HEK293 (cell line): ENCODE measurements around the gene EIF4EBP2.

Source experiments
- BCL6B ChIP-seq: fragments of 450-650 bp; formaldehyde crosslinking; IDR thresholded peaks from 2 replicates; pipeline ENCODE4 v1.5.1; 2017; ENCODE audit warnings: missing biosample characterization, missing genetic modification characterization
- EGR2 ChIP-seq: fragments of 450-650 bp; formaldehyde crosslinking; IDR thresholded peaks from 2 replicates; pipeline ENCODE4 v1.5.1; 2016; ENCODE audit warnings: low read depth, missing biosample characterization, missing genetic modification characterization
- KLF1 ChIP-seq: fragments of 450-650 bp; formaldehyde crosslinking; IDR thresholded peaks from 2 replicates; pipeline ENCODE4 v1.5.1; 2016; ENCODE audit warnings: missing biosample characterization, missing genetic modification characterization
- KLF7 ChIP-seq: fragments of 450-650 bp; formaldehyde crosslinking; IDR thresholded peaks from 2 replicates; pipeline ENCODE4 v1.5.1; 2016; ENCODE audit warnings: missing biosample characterization, missing genetic modification characterization, borderline replicate concordance
- MZF1 ChIP-seq: fragments of 450-650 bp; formaldehyde crosslinking; IDR thresholded peaks from 2 replicates; pipeline ENCODE4 v1.5.1; 2017; ENCODE audit warnings: missing biosample characterization, missing genetic modification characterization, borderline replicate concordance
- PRDM1 ChIP-seq: fragments of 450-650 bp; formaldehyde crosslinking; IDR thresholded peaks from 2 replicates; pipeline ENCODE4; 2016; ENCODE audit warnings: missing biosample characterization, missing genetic modification characterization
- TRIM28 ChIP-seq: IDR thresholded peaks from 2 replicates; pipeline ENCODE4 v1.6.1; 2011; ENCODE audit warnings: low read length, control low read depth, borderline replicate concordance
- ZBTB20 ChIP-seq: fragments of 450-650 bp; formaldehyde crosslinking; IDR thresholded peaks from 2 replicates; pipeline ENCODE4 v1.5.1; 2016; ENCODE audit warnings: missing biosample characterization, missing genetic modification characterization
- ZBTB21 ChIP-seq: fragments of 450-650 bp; formaldehyde crosslinking; IDR thresholded peaks from 2 replicates; pipeline ENCODE4 v1.5.1; 2017; ENCODE audit warnings: missing biosample characterization, missing genetic modification characterization
- ZBTB7A ChIP-seq: fragments of 450-650 bp; formaldehyde crosslinking; IDR thresholded peaks from 2 replicates; pipeline ENCODE4 v1.5.1; 2016; ENCODE audit warnings: low read depth, missing biosample characterization, missing genetic modification characterization
- ZNF112 ChIP-seq: fragments of 450-650 bp; formaldehyde crosslinking; IDR thresholded peaks from 2 replicates; pipeline ENCODE4 v1.5.0; 2017; ENCODE audit warnings: missing biosample characterization, missing genetic modification characterization
- ZNF138 ChIP-seq: fragments of 450-650 bp; formaldehyde crosslinking; IDR thresholded peaks from 2 replicates; pipeline ENCODE4 v1.5.1; 2016; ENCODE audit warnings: missing biosample characterization, missing genetic modification characterization, borderline replicate concordance
- ZNF140 ChIP-seq: fragments of 450-650 bp; formaldehyde crosslinking; IDR thresholded peaks from 2 replicates; pipeline ENCODE4 v1.5.1; 2016; ENCODE audit warnings: missing biosample characterization, missing genetic modification characterization
- ZNF202 ChIP-seq: fragments of 450-650 bp; formaldehyde crosslinking; IDR thresholded peaks from 2 replicates; pipeline ENCODE4 v1.5.1; 2016; ENCODE audit warnings: missing biosample characterization, missing genetic modification characterization, borderline replicate concordance
- ZNF214 ChIP-seq: fragments of 450-650 bp; formaldehyde crosslinking; IDR thresholded peaks from 2 replicates; pipeline ENCODE4 v1.5.1; 2017; ENCODE audit warnings: missing biosample characterization, mild to moderate bottlenecking, missing genetic modification characterization, borderline replicate concordance
- ZNF223 ChIP-seq: fragments of 450-650 bp; formaldehyde crosslinking; IDR thresholded peaks from 2 replicates; pipeline ENCODE4 v1.5.1; 2016; ENCODE audit warnings: missing biosample characterization, missing genetic modification characterization
- ZNF302 ChIP-seq: fragments of 450-650 bp; formaldehyde crosslinking; IDR thresholded peaks from 2 replicates; pipeline ENCODE4 v1.5.1; 2016; ENCODE audit warnings: missing biosample characterization, missing genetic modification characterization, low read depth
- ZNF341 ChIP-seq: fragments of 450-650 bp; formaldehyde crosslinking; IDR thresholded peaks from 2 replicates; pipeline ENCODE4; 2016; ENCODE audit warnings: low read depth, missing biosample characterization, missing genetic modification characterization
- ZNF366 ChIP-seq: fragments of 450-650 bp; formaldehyde crosslinking; conservative IDR thresholded peaks from 2 replicates; pipeline ENCODE4 v1.5.1; 2016; ENCODE audit warnings: missing biosample characterization, missing genetic modification characterization
- ZNF426 ChIP-seq: fragments of 450-650 bp; formaldehyde crosslinking; IDR thresholded peaks from 2 replicates; pipeline ENCODE4 v1.5.1; 2017; ENCODE audit warnings: missing biosample characterization, missing genetic modification characterization, mild to moderate bottlenecking, inconsistent platforms, moderate library complexity
- ZNF449 ChIP-seq: fragments of 450-650 bp; formaldehyde crosslinking; IDR thresholded peaks from 2 replicates; pipeline ENCODE4 v1.5.1; 2017; ENCODE audit warnings: missing biosample characterization, mild to moderate bottlenecking, missing genetic modification characterization, moderate library complexity
- ZNF488 ChIP-seq: fragments of 450-650 bp; formaldehyde crosslinking; IDR thresholded peaks from 2 replicates; pipeline ENCODE4 v1.5.1; 2016; ENCODE audit warnings: missing biosample characterization, missing genetic modification characterization
- ZNF510 ChIP-seq: fragments of 450-650 bp; formaldehyde crosslinking; IDR thresholded peaks from 2 replicates; pipeline ENCODE4 v1.5.1; 2018; ENCODE audit warnings: mild to moderate bottlenecking, missing genetic modification characterization, missing biosample characterization; ENCODE audit not compliant: insufficient replicate concordance
- ZNF560 ChIP-seq: fragments of 450-650 bp; formaldehyde crosslinking; IDR thresholded peaks from 2 replicates; pipeline ENCODE4 v1.5.1; 2017; ENCODE audit warnings: missing biosample characterization, missing genetic modification characterization, borderline replicate concordance
- ZNF621 ChIP-seq: fragments of 450-650 bp; formaldehyde crosslinking; IDR thresholded peaks from 2 replicates; pipeline ENCODE4 v1.5.1; 2017; ENCODE audit warnings: missing biosample characterization, missing genetic modification characterization
- ZNF624 ChIP-seq: fragments of 450-650 bp; formaldehyde crosslinking; IDR thresholded peaks from 2 replicates; pipeline ENCODE4 v1.5.1; 2017; ENCODE audit warnings: missing biosample characterization, missing genetic modification characterization
- ZNF629 ChIP-seq: fragments of 450-650 bp; formaldehyde crosslinking; IDR thresholded peaks from 2 replicates; pipeline ENCODE4 v1.5.1; 2017; ENCODE audit warnings: missing biosample characterization, missing genetic modification characterization
- ZNF670 ChIP-seq: fragments of 450-650 bp; formaldehyde crosslinking; IDR thresholded peaks from 2 replicates; pipeline ENCODE4 v1.5.1; 2016; ENCODE audit warnings: missing biosample characterization, missing genetic modification characterization, low read depth
- ZNF692 ChIP-seq: fragments of 450-650 bp; formaldehyde crosslinking; IDR thresholded peaks from 2 replicates; pipeline ENCODE4 v1.5.1; 2016; ENCODE audit warnings: missing biosample characterization, missing genetic modification characterization
- ZNF776 ChIP-seq: fragments of 450-650 bp; formaldehyde crosslinking; IDR thresholded peaks from 2 replicates; pipeline ENCODE4 v1.5.0; 2017; ENCODE audit warnings: missing biosample characterization, missing genetic modification characterization, borderline replicate concordance
- ZNF785 ChIP-seq: fragments of 450-650 bp; formaldehyde crosslinking; IDR thresholded peaks from 2 replicates; pipeline ENCODE4 v1.5.1; 2016; ENCODE audit warnings: missing biosample characterization, missing genetic modification characterization
- ZNF837 ChIP-seq: fragments of 450-650 bp; formaldehyde crosslinking; IDR thresholded peaks from 2 replicates; pipeline ENCODE4 v1.5.1; 2016; ENCODE audit warnings: missing biosample characterization, missing genetic modification characterization
- TF ChIP-seq, protein P1 (sequence below): fragments of 450-650 bp; formaldehyde crosslinking; IDR thresholded peaks from 2 replicates; pipeline ENCODE4 v1.5.1; 2016; ENCODE audit warnings: missing biosample characterization, missing genetic modification characterization

Gene EIF4EBP2

DNA sequence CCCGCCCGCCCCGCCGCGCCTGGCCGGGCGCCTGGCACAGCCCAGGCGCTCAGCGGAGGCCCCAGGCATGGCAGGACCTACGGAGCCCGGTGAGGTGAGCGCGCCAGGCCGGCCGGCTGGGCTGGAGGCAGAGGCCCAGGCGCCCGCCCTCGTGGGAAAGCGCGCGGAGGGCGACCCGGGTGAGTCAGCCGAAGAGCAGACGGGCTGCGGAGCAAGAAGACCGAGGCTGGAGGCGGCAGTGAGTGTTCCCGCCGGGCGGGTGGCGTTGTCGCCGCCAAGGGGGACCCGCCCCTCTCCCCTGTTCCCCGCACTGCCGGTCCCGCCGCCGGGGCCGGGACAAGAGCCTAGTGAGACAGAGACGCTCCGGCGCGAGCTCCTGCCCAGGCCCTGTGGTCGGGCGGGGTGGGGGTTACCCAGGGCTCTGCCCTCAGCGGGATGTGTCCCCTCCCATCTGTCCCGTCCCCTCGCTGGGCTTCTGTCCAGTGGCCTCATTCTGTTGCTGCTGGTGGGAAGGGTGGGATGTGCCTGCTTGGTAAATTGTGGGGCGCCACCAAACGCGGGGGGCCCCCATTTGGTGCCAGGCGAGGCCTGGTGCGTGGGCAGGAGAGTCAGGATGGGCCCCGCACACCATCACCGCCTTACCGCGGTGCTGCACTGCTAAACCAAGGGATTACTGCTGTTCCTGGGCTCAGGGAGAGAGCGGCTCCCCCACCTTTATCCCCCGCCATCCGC lies 54.5 kb downstream of the EIF4EBP2 start (continued):
- TF ChIP-seq ZNF341 (tag by site-specific recombination) (peak; percentile 53), EGR2 (tag by site-specific recombination) (peak; percentile 67), ZNF776 (tag by site-specific recombination) (no peak), ZNF140 (no peak), KLF7 (tag by site-specific recombination) (no peak), ZNF510 (no peak), ZNF138 (tag by site-specific recombination) (no peak), PRDM1 (tag by site-specific recombination) (no peak), ZNF112 (tag by site-specific recombination) (no peak), KLF1 (tag by site-specific recombination) (peak; percentile 86), ZBTB21 (tag by site-specific recombination) (no peak), ZNF837 (tag by site-specific recombination) (no peak), MZF1 (tag by site-specific recombination) (no peak), ZNF202 (no peak), ZNF302 (tag by site-specific recombination) (no peak), BCL6B (tag by site-specific recombination) (no peak), ZNF449 (tag by site-specific recombination) (peak; percentile 51), ZNF629 (tag by site-specific recombination) (no peak), ZNF560 (no peak), ZNF670 (tag by site-specific recombination) (no peak), ZNF692 (tag by site-specific recombination) (peak; percentile 99), ZNF214 (tag by site-specific recombination) (no peak), TRIM28 (no peak), ZNF488 (tag by site-specific recombination) (no peak), ZNF426 (tag by site-specific recombination) (no peak), ZNF785 (tag by site-specific recombination) (no peak), ZNF624 (tag by site-specific recombination) (no peak), ZBTB7A (tag by site-specific recombination) (no peak), ZNF366 (tag by site-specific recombination) (no peak), ZBTB20 (peak; percentile 87), ZNF621 (tag by site-specific recombination) (no peak), ZNF223 (0 out of 2 replicates have a peak, but pooled peaks have one; percentile 36)
- TF ChIP-seq, protein P1, sequence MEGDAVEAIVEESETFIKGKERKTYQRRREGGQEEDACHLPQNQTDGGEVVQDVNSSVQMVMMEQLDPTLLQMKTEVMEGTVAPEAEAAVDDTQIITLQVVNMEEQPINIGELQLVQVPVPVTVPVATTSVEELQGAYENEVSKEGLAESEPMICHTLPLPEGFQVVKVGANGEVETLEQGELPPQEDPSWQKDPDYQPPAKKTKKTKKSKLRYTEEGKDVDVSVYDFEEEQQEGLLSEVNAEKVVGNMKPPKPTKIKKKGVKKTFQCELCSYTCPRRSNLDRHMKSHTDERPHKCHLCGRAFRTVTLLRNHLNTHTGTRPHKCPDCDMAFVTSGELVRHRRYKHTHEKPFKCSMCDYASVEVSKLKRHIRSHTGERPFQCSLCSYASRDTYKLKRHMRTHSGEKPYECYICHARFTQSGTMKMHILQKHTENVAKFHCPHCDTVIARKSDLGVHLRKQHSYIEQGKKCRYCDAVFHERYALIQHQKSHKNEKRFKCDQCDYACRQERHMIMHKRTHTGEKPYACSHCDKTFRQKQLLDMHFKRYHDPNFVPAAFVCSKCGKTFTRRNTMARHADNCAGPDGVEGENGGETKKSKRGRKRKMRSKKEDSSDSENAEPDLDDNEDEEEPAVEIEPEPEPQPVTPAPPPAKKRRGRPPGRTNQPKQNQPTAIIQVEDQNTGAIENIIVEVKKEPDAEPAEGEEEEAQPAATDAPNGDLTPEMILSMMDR (tag by site-specific recombination): no peak
